ENCODE results near the gene CD300LD. TPM values are rescaled to one million over a fixed set of nuclear protein-coding genes. Genes with fewer than 3 reads are reported as not detected.

Gene CD300LD
- polyA plus RNA-seq, 2 of the 4 experiments (the other 2 are of a cell fraction), result not detected

GRCh38 chr17:74599448-74599939 is 7.4 kb upstream of the CD300LD start:
- DNase-seq (ENCODE audit: low read depth in 1 of 2, low spot score in 1 of 2) (no peak), ATAC-seq (no peak), FAIRE-seq (no peak)
- ChIA-PET CTCF (interaction anchor here (0.5 to 15.1 kb wide), 9 partner anchors 12 to 294 kb away, joined by 3 to 142 read pairs (median 6); partner anchors contain the start of genes CD300H and RAB37), POLR2A (no interaction called here)
- H3K4me1 ChIP-seq, result no peaks in the 10 kb centered on the region
- no peak overlapping the region for H3K4me3 ChIP-seq
- no peak overlapping the region for H3K4me2 ChIP-seq
- no peak overlapping the region for H3K27ac ChIP-seq
- no peak for TF ChIP-seq FOSB (CRISPR knock-in tag; IDR thresholded peaks at IDR 0.05)
- TF ChIP-seq FOSL2 (IDR thresholded peaks at IDR 0.05), result no peak
- TF ChIP-seq FOSL2 (CRISPR knock-in tag; IDR thresholded peaks at IDR 0.05), result no peak
- TF ChIP-seq TFCP2L1 (CRISPR knock-in tag; IDR thresholded peaks at IDR 0.05), result no peak
- TF ChIP-seq CTCF (IDR thresholded peaks at IDR 0.05), result no peak
- TF ChIP-seq ELK1 (IDR thresholded peaks at IDR 0.05; ENCODE audit: low read depth, low read length), result no peak
- TF ChIP-seq SMC3 (IDR thresholded peaks at IDR 0.05), result no peak
- TF ChIP-seq ZFP36 (IDR thresholded peaks at IDR 0.05; ENCODE audit: borderline replicate concordance, partially characterized antibody), result no peak
- no peak for TF ChIP-seq CBX2 (IDR thresholded peaks at IDR 0.05; ENCODE audit: borderline replicate concordance, low read depth)
- no peak for TF ChIP-seq ESRRA (IDR thresholded peaks at IDR 0.05; ENCODE audit: borderline replicate concordance, low read length)
- no peak for TF ChIP-seq CHD2 (IDR thresholded peaks at IDR 0.05; ENCODE audit: low read length, partially characterized antibody)
- no peak for TF ChIP-seq HOXB5 (CRISPR knock-in tag; IDR thresholded peaks at IDR 0.05)
- 48% methylated on average over 10 of the region's 10 CpGs for WGBS (ENCODE audit: missing lambda C conversion rate)
- H3K9me3 ChIP-seq, result no peaks in the 10 kb centered on the region; the same call in 2 of the 3 replicates

- TF ChIP-seq HOXB13 (CRISPR knock-in tag; IDR thresholded peaks at IDR 0.05; ENCODE audit: low read depth), result no peak
- no peak for TF ChIP-seq CEBPB (IDR thresholded peaks at IDR 0.05)
- TF ChIP-seq TP53 (CRISPR knock-in tag; IDR thresholded peaks at IDR 0.05), result no peak
- TF ChIP-seq RAD21 (conservative IDR thresholded peaks at IDR 0.05 in 1 of 2, IDR thresholded peaks at IDR 0.05 in 1 of 2), result no peak
- H3K4me2 ChIP-seq, result no peak overlapping the region
- 6% methylated on average over 3 of the region's 3 CpGs for WGBS (ENCODE audit: missing lambda C conversion rate)
- no peak overlapping the region for H3K4me3 ChIP-seq
- no peaks in the 10 kb centered on the region for H3K4me1 ChIP-seq
- ChIA-PET CTCF (interaction anchor here (0.5 to 15.1 kb wide), 8 partner anchors 8 to 230 kb away, joined by 3 to 142 read pairs (median 4); partner anchors contain the start of genes CD300H and GPR142), POLR2A (no interaction called here)
- H3K9me3 ChIP-seq, result no peaks in the 10 kb centered on the region; the same call in 2 of the 3 replicates
- no peak overlapping the region for H3K27ac ChIP-seq
- DNase-seq (ENCODE audit: low read depth in 1 of 2, low spot score in 1 of 2) (no peak), FAIRE-seq (no peak), ATAC-seq (no peak)
Observed at GRCh38 chr17:74599023-74599399, 6.9 kb upstream of the CD300LD start.

GRCh38 chr17:74598346-74599022 is 6.4 kb upstream of the CD300LD start:
- Histone ChIP-seq H3K9me3 (no peaks in the 10 kb centered on the region; the same call in 2 of the 3 replicates), H3K27ac (no peak overlapping the region), H3K4me1 (no peaks in the 10 kb centered on the region), H3K4me2 (no peak overlapping the region), H3K4me3 (no peak overlapping the region)
- ATAC-seq (no peak), FAIRE-seq (no peak), DNase-seq (ENCODE audit: low read depth in 1 of 2, low spot score in 1 of 2) (no peak)
- POLR2A ChIA-PET, result interaction anchor here (0.5 kb wide), 1 partner anchor 999 kb away, joined by 3 read pairs; no protein-coding TSS in a partner anchor
- TF ChIP-seq HOXB5 (CRISPR knock-in tag; IDR thresholded peaks at IDR 0.05), result no peak
- 27% methylated on average over 4 of the region's 4 CpGs for WGBS (ENCODE audit: missing lambda C conversion rate)
- CTCF ChIA-PET, result interaction anchor here (0.9 to 15.1 kb wide), 9 partner anchors 7 to 230 kb away, joined by 3 to 142 read pairs (median 6); partner anchors contain the start of genes CD300H and GPR142

Measured in A549 (cell line).